Measurements from ENCODE around the gene VIM.

Gene VIM

DNA sequence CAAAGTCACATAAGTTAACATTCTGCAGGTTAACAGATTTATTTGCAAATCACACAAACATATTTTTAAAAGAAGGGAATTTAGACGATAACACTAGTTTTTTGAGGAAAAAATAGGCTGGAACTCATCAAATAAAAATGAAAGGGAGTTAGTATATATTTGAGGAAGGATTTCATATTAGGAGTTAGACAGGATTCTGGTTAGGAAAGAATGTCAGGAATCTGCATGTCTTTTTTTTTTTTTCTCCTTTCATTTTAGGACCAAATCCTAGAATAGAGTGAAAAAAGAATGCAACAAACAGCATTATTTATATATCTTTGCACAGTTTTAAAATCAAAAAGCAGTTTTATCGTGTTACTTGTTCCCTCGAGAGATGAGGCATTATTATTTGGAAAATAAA is 17.7 kb upstream of the VIM start:
- no peak for TF ChIP-seq TSHZ1 (tag by site-specific recombination; IDR thresholded peaks at IDR 0.05; ENCODE audit: borderline replicate concordance)
- TF ChIP-seq ZNF394 (tag by site-specific recombination; IDR thresholded peaks at IDR 0.05; ENCODE audit: borderline replicate concordance), result no peak
- no peak for TF ChIP-seq ZNF704 (tag by site-specific recombination; IDR thresholded peaks at IDR 0.05)
- no peak for TF ChIP-seq ZNF239 (tag by site-specific recombination; IDR thresholded peaks at IDR 0.05)
- no peak for TF ChIP-seq ZSCAN23 (tag by site-specific recombination; IDR thresholded peaks at IDR 0.05)
- TF ChIP-seq KLF8 (tag by site-specific recombination; IDR thresholded peaks at IDR 0.05), result no peak
- TF ChIP-seq, protein P1, sequence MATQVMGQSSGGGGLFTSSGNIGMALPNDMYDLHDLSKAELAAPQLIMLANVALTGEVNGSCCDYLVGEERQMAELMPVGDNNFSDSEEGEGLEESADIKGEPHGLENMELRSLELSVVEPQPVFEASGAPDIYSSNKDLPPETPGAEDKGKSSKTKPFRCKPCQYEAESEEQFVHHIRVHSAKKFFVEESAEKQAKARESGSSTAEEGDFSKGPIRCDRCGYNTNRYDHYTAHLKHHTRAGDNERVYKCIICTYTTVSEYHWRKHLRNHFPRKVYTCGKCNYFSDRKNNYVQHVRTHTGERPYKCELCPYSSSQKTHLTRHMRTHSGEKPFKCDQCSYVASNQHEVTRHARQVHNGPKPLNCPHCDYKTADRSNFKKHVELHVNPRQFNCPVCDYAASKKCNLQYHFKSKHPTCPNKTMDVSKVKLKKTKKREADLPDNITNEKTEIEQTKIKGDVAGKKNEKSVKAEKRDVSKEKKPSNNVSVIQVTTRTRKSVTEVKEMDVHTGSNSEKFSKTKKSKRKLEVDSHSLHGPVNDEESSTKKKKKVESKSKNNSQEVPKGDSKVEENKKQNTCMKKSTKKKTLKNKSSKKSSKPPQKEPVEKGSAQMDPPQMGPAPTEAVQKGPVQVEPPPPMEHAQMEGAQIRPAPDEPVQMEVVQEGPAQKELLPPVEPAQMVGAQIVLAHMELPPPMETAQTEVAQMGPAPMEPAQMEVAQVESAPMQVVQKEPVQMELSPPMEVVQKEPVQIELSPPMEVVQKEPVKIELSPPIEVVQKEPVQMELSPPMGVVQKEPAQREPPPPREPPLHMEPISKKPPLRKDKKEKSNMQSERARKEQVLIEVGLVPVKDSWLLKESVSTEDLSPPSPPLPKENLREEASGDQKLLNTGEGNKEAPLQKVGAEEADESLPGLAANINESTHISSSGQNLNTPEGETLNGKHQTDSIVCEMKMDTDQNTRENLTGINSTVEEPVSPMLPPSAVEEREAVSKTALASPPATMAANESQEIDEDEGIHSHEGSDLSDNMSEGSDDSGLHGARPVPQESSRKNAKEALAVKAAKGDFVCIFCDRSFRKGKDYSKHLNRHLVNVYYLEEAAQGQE (tag by site-specific recombination; IDR thresholded peaks at IDR 0.05), result no peak
- TF ChIP-seq KLF17 (tag by site-specific recombination; IDR thresholded peaks at IDR 0.05), result no peak
- TF ChIP-seq ZNF610 (tag by site-specific recombination; IDR thresholded peaks at IDR 0.05; ENCODE audit: borderline replicate concordance), result no peak
- TF ChIP-seq, protein P2, sequence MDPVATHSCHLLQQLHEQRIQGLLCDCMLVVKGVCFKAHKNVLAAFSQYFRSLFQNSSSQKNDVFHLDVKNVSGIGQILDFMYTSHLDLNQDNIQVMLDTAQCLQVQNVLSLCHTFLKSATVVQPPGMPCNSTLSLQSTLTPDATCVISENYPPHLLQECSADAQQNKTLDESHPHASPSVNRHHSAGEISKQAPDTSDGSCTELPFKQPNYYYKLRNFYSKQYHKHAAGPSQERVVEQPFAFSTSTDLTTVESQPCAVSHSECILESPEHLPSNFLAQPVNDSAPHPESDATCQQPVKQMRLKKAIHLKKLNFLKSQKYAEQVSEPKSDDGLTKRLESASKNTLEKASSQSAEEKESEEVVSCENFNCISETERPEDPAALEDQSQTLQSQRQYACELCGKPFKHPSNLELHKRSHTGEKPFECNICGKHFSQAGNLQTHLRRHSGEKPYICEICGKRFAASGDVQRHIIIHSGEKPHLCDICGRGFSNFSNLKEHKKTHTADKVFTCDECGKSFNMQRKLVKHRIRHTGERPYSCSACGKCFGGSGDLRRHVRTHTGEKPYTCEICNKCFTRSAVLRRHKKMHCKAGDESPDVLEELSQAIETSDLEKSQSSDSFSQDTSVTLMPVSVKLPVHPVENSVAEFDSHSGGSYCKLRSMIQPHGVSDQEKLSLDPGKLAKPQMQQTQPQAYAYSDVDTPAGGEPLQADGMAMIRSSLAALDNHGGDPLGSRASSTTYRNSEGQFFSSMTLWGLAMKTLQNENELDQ (tag by site-specific recombination; IDR thresholded peaks at IDR 0.05; ENCODE audit: low read depth), result no peak
- no peak for TF ChIP-seq ZNF670 (tag by site-specific recombination; IDR thresholded peaks at IDR 0.05; ENCODE audit: low read depth)
- no peak for TF ChIP-seq ZNF280D (tag by site-specific recombination; IDR thresholded peaks at IDR 0.05)
- ChIA-PET CTCF (interaction anchor here (1.2 kb wide), 1 partner anchor 368 kb away, joined by 3 read pairs; no protein-coding TSS in a partner anchor), POLR2A (interaction anchor here (5.0 kb wide), 1 partner anchor 19 kb away, joined by 34 read pairs; the partner anchor contains the start of gene VIM)
- Histone ChIP-seq H3K4me3 (ENCODE audit: low read depth, low read length) (no peak overlapping the region), H3K27ac (ENCODE audit: extremely low read depth, low read depth, low read length) (no peak overlapping the region), H3K36me3 (ENCODE audit: control insufficient read depth in 2 of 2, insufficient read depth in 1 of 2, low read length in 2 of 2) (no peaks in the 10 kb centered on the region), H3K4me1 (ENCODE audit: control insufficient read depth, insufficient read depth, low read length) (no peaks in the 10 kb centered on the region; the same call in 1 of the 2 replicates), H3K9me3 (ENCODE audit: control insufficient read depth, insufficient read depth, low read depth, low read length) (no peaks in the 10 kb centered on the region)

Data from HEK293 (cell line).